A673 (cell line): ENCODE results near the gene TMEM169.

Experiments used
- EZH2 ChIP-seq: fragments of 200-600 bp; sonication (generic); IDR thresholded peaks from 2 replicates; pipeline ENCODE4 v1.6.1; 2017; ENCODE audit warnings: borderline replicate concordance, low read depth, mild to moderate bottlenecking, mixed read lengths, antibody characterized with exemption, low read length; ENCODE audit not compliant: poor library complexity, severe bottlenecking
- TF ChIP-seq, protein P1 (sequence below): fragments of 300-800, 200-600 bp; sonication (generic); conservative IDR thresholded peaks from 2 replicates; pipeline ENCODE4 v1.5.1; 2017; ENCODE audit warnings: low read depth, mild to moderate bottlenecking, antibody characterized with exemption, low read length, moderate library complexity, mixed read lengths

DNA sequence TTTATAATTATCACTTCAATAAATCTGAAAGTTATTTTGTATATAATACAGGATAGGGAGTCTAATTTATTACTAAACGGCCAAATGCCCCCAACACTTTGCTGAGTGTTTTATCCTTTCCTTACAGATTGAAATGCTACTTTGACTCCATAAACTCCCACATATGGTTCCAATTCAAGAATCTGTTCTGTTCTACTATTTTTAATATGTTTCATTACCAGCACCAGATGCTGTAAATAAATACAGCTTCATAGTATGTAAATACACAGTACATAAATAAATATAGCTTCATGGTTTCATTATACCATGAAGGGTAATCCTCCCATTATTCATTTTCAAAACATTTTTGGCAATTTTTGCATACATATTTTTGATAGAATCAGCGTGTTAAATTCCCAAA lies 34.3 kb upstream of the TMEM169 start:
- TF ChIP-seq, protein P1, sequence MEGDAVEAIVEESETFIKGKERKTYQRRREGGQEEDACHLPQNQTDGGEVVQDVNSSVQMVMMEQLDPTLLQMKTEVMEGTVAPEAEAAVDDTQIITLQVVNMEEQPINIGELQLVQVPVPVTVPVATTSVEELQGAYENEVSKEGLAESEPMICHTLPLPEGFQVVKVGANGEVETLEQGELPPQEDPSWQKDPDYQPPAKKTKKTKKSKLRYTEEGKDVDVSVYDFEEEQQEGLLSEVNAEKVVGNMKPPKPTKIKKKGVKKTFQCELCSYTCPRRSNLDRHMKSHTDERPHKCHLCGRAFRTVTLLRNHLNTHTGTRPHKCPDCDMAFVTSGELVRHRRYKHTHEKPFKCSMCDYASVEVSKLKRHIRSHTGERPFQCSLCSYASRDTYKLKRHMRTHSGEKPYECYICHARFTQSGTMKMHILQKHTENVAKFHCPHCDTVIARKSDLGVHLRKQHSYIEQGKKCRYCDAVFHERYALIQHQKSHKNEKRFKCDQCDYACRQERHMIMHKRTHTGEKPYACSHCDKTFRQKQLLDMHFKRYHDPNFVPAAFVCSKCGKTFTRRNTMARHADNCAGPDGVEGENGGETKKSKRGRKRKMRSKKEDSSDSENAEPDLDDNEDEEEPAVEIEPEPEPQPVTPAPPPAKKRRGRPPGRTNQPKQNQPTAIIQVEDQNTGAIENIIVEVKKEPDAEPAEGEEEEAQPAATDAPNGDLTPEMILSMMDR, result no peak
- no peak for TF ChIP-seq EZH2
